ENCODE results near the gene EYS.

DNA sequence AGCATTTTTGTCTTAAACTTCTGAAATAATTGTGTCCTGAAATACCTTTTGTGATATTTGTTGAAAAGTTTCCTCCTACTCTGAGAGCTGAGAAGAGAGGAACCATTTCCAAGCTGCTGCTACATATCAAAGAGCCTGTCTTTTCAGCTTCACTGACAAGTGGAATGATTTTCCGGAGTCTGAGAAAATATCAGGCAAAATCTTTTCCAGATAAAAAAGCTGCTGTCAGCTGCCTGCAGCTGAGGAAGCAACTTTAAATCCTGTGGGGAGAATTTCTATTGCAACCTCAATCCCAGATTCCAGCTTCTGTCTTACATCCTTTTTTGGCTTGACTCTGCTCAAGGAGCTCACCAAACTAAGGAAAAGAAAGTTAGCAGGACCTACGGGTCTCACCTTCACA lies 1167.1 kb downstream of the EYS start:
- TF ChIP-seq EZH2 (IDR thresholded peaks at IDR 0.05) (no peak), POLR2AphosphoS5 (IDR thresholded peaks at IDR 0.05; ENCODE audit: borderline replicate concordance, low read depth, low read length) (no peak), FOXP2 (optimal IDR thresholded peaks at IDR 0.05; ENCODE audit: control extremely low read depth, extremely low read length, insufficient read depth) (no peak)

All from SK-N-MC (cell line).